ENCODE measurements around the gene MDFI.

- TF ChIP-seq EZH2 (IDR thresholded peaks at IDR 0.05; ENCODE audit: insufficient read depth, poor library complexity, severe bottlenecking), result no peak
- TF ChIP-seq EZH2phosphoT487 (IDR thresholded peaks at IDR 0.05; ENCODE audit: insufficient read depth, low read depth), result no peak
Observed at GRCh38 chr6:41676431-41676830, 38.2 kb downstream of the MDFI start.
